Measurements from ENCODE around the gene MIPOL1. TPM values are rescaled to one million over a fixed set of nuclear protein-coding genes. Genes with fewer than 3 reads are reported as not detected.

MIPOL1 gene
- total and polyA plus RNA-seq, 2 of the 13 experiments (the other 11 are each of a cell fraction or from before 2014, with no cell fraction given): 8.6 to 34.2 TPM

DNA sequence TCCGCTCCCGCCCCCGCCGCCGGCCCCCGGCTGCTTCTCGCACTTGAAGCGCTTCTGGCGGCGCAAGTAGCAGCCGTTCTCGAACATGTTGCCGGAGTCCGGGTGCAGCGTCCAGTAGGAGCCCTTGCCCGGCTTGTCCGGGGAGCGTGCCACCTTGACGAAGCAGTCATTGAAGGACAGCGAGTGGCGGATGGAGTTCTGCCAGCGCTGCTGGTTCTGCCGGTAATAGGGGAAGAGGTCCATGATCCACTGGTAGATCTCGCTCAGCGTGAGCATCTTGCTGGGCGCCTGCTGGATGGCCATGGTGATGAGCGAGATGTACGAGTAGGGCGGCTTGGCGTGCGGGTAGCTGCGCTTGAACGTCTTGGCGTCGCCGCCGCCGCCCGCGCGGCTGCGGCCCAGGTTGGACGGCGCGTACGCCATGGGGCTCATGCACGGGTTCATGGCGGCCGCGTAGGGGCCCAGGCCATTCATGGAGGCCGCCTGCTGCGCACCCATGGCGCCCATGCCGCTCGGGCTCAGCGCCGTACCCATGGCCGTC, 394.3 kb downstream of the MIPOL1 start (continued):
- TF ChIP-seq CERS6 (CRISPR knock-in tag; IDR thresholded peaks at IDR 0.05) (no peak), ZFY (CRISPR knock-in tag; IDR thresholded peaks at IDR 0.05) (peak; percentile 2; the same call in 1 of the 2 replicates), BORCS8-MEF2B (CRISPR knock-in tag; IDR thresholded peaks at IDR 0.05) (peak; percentile 12; the same call in 1 of the 2 replicates), LBX2 (CRISPR knock-in tag; IDR thresholded peaks at IDR 0.05; ENCODE audit: borderline replicate concordance) (0 out of 2 replicates have a peak, but pooled peaks have one; percentile 51), SSRP1 (CRISPR knock-in tag; IDR thresholded peaks at IDR 0.05) (no peak), GABPA (IDR thresholded peaks at IDR 0.05; ENCODE audit: low read depth, low read length) (no peak), GABPA (CRISPR knock-in tag; IDR thresholded peaks at IDR 0.05; ENCODE audit: low read depth) (no peak), NFIC (IDR thresholded peaks at IDR 0.05; ENCODE audit: low read length) (no peak), CTCF (CRISPR knock-in tag; IDR thresholded peaks at IDR 0.05) (no peak), SMARCE1 (IDR thresholded peaks at IDR 0.05; ENCODE audit: borderline replicate concordance) (no peak), HNF4A (CRISPR knock-in tag; IDR thresholded peaks at IDR 0.05) (no peak), RNF2 (conservative IDR thresholded peaks at IDR 0.05; ENCODE audit: low read depth) (no peak), HOXA3 (CRISPR knock-in tag; IDR thresholded peaks at IDR 0.05) (peak; percentile 86), ZNF235 (CRISPR knock-in tag; IDR thresholded peaks at IDR 0.05; ENCODE audit: borderline replicate concordance) (peak; percentile 81; the same call in 1 of the 2 replicates), MAX (IDR thresholded peaks at IDR 0.05) (no peak), CREM (IDR thresholded peaks at IDR 0.05) (no peak), CREM (CRISPR knock-in tag; IDR thresholded peaks at IDR 0.05) (no peak), ZFP82 (CRISPR knock-in tag; IDR thresholded peaks at IDR 0.05; ENCODE audit: borderline replicate concordance) (no peak), ZFYVE20 (CRISPR knock-in tag; IDR thresholded peaks at IDR 0.05; ENCODE audit: borderline replicate concordance, low read depth) (no peak)
- TF ChIP-seq, protein P1, sequence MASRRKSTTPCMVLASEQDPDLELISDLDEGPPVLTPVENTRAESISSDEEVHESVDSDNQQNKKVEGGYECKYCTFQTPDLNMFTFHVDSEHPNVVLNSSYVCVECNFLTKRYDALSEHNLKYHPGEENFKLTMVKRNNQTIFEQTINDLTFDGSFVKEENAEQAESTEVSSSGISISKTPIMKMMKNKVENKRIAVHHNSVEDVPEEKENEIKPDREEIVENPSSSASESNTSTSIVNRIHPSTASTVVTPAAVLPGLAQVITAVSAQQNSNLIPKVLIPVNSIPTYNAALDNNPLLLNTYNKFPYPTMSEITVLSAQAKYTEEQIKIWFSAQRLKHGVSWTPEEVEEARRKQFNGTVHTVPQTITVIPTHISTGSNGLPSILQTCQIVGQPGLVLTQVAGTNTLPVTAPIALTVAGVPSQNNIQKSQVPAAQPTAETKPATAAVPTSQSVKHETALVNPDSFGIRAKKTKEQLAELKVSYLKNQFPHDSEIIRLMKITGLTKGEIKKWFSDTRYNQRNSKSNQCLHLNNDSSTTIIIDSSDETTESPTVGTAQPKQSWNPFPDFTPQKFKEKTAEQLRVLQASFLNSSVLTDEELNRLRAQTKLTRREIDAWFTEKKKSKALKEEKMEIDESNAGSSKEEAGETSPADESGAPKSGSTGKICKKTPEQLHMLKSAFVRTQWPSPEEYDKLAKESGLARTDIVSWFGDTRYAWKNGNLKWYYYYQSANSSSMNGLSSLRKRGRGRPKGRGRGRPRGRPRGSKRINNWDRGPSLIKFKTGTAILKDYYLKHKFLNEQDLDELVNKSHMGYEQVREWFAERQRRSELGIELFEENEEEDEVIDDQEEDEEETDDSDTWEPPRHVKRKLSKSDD (CRISPR knock-in tag; IDR thresholded peaks at IDR 0.05; ENCODE audit: low read depth): 0 out of 2 replicates have a peak, but pooled peaks have one; percentile 86
- TF ChIP-seq, protein P2, sequence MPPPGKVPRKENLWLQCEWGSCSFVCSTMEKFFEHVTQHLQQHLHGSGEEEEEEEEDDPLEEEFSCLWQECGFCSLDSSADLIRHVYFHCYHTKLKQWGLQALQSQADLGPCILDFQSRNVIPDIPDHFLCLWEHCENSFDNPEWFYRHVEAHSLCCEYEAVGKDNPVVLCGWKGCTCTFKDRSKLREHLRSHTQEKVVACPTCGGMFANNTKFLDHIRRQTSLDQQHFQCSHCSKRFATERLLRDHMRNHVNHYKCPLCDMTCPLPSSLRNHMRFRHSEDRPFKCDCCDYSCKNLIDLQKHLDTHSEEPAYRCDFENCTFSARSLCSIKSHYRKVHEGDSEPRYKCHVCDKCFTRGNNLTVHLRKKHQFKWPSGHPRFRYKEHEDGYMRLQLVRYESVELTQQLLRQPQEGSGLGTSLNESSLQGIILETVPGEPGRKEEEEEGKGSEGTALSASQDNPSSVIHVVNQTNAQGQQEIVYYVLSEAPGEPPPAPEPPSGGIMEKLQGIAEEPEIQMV (CRISPR knock-in tag; IDR thresholded peaks at IDR 0.05; ENCODE audit: low read depth): no peak
- TF ChIP-seq, protein P3, sequence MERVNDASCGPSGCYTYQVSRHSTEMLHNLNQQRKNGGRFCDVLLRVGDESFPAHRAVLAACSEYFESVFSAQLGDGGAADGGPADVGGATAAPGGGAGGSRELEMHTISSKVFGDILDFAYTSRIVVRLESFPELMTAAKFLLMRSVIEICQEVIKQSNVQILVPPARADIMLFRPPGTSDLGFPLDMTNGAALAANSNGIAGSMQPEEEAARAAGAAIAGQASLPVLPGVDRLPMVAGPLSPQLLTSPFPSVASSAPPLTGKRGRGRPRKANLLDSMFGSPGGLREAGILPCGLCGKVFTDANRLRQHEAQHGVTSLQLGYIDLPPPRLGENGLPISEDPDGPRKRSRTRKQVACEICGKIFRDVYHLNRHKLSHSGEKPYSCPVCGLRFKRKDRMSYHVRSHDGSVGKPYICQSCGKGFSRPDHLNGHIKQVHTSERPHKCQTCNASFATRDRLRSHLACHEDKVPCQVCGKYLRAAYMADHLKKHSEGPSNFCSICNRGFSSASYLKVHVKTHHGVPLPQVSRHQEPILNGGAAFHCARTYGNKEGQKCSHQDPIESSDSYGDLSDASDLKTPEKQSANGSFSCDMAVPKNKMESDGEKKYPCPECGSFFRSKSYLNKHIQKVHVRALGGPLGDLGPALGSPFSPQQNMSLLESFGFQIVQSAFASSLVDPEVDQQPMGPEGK (CRISPR knock-in tag; IDR thresholded peaks at IDR 0.05): no peak
